ENCODE data around the gene SLC27A4. TPM values are rescaled to one million over a fixed set of nuclear protein-coding genes. Genes with fewer than 3 reads are reported as not detected.
A peak's percentile ranks its signal among the peaks of the same experiment; 100 is the strongest.

Gene SLC27A4
- total and polyA plus RNA-seq, 2 donors (not counting 1 experiment from before 2014, with no cell fraction given) = 10.0 to 12.9 TPM

DNA sequence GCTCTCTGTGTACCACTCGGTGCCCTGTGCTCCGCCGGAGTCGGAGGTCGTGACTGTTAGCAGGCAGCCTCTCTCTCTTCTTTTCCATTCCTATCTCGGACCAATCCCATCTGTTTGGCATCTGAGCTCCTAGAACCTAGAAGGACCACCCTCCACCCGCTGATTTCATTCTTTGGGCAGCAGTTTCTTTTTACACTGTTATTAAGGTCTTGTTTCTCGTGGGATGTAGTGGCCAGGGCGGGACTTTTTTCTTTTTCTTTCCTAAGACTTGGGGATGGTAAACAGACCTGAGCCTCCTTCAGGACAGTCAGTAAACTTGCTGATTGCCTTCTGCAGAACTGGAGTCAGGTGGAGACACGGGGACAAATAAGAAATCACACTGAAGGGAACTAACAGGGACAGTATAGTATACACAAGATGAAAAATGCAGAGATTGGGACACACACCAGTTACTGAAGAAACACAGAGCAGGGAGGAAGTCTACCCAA, 31.3 kb downstream of the SLC27A4 start:
- Mint-ChIP-seq H3K9me3 (ENCODE audit: insufficient read depth) (no peaks in the 10 kb centered on the region), H3K4me1 (peaks cover 30% of the 10 kb centered on the region), H3K4me3 (peak overlapping the region; percentile 95), H3K27ac (peak overlapping the region; percentile 96), H3K27me3 (no peaks in the 10 kb centered on the region)
- ChIA-PET CTCF (interaction anchor here (1.0 to 2.8 kb wide), 6 partner anchors 10 to 96 kb away, joined by 4 to 35 read pairs (median 6); partner anchors contain the start of genes CERCAM, GOLGA2 and SWI5), POLR2A (interaction anchor here (0.5 to 2.9 kb wide), 12 partner anchors 9 to 827 kb away, joined by 3 to 20 read pairs (median 4); partner anchors contain the start of genes GOLGA2, ODF2 and SWI5)
- peaks cover 62% of the 10 kb centered on the region for H3K79me2 ChIP-seq (ENCODE audit: control insufficient read depth, insufficient read depth, low read length)
- H3K4me3 ChIP-seq (ENCODE audit: control extremely low read depth in 1 of 5, extremely low read depth in 1 of 5, insufficient read depth in 1 of 5, low read depth in 2 of 5, low read length in 4 of 5) = peak overlapping the region; percentile 86 to 98 (median 90)
- peaks cover 2 to 15% of the 10 kb centered on the region in 2 experiments for H3K36me3 ChIP-seq (replicated peaks in 1 of 2; ENCODE audit: control extremely low read depth in 1 of 2, control insufficient read depth in 1 of 2, extremely low read depth in 1 of 2, insufficient read depth in 2 of 2, low read length in 1 of 2)
- no peak for DNase-seq
- intact Hi-C loops (cut with micrococcal nuclease) = loop anchor here (1.0 to 5.0 kb wide), 9 partner anchors 31 to 576 kb away; partner anchors contain the start of genes CERCAM, COQ4, DOLK and KYAT1
- peaks cover 38% of the 10 kb centered on the region for H4K20me1 ChIP-seq (ENCODE audit: control insufficient read depth, insufficient read depth, low read length, poor library complexity, severe bottlenecking)
- H3K4me1 ChIP-seq (ENCODE audit: control insufficient read depth in 2 of 2, insufficient read depth in 2 of 2, low read length in 2 of 2) = peaks cover 15 to 23% of the 10 kb centered on the region in 2 donors
- no peaks in the 10 kb centered on the region for H3K9me3 ChIP-seq (ENCODE audit: control extremely low read depth in 1 of 3, control insufficient read depth in 2 of 3, insufficient read depth in 1 of 3, low read length in 2 of 3)
- TF ChIP-seq EZH2 (IDR thresholded peaks at IDR 0.05; ENCODE audit: borderline replicate concordance, insufficient read depth, low read depth, low read length, poor library complexity, severe bottlenecking) = no peak
- TF ChIP-seq, protein P1, sequence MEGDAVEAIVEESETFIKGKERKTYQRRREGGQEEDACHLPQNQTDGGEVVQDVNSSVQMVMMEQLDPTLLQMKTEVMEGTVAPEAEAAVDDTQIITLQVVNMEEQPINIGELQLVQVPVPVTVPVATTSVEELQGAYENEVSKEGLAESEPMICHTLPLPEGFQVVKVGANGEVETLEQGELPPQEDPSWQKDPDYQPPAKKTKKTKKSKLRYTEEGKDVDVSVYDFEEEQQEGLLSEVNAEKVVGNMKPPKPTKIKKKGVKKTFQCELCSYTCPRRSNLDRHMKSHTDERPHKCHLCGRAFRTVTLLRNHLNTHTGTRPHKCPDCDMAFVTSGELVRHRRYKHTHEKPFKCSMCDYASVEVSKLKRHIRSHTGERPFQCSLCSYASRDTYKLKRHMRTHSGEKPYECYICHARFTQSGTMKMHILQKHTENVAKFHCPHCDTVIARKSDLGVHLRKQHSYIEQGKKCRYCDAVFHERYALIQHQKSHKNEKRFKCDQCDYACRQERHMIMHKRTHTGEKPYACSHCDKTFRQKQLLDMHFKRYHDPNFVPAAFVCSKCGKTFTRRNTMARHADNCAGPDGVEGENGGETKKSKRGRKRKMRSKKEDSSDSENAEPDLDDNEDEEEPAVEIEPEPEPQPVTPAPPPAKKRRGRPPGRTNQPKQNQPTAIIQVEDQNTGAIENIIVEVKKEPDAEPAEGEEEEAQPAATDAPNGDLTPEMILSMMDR (IDR thresholded peaks at IDR 0.05) = no peak
- H3K27ac ChIP-seq (ENCODE audit: low read length in 2 of 2) = peak overlapping the region; percentile 83 to 96
- H3K27me3 ChIP-seq (replicated peaks in 1 of 4; ENCODE audit: control extremely low read depth in 1 of 4, control insufficient read depth in 3 of 4, insufficient read depth in 4 of 4, low read length in 3 of 4) = no peaks in the 10 kb centered on the region
- H3K9ac ChIP-seq (ENCODE audit: low read length) = peak overlapping the region; percentile 99
- no peak for ATAC-seq (ENCODE audit: low read depth)
- peak overlapping the region; percentile 97 for H3K4me2 ChIP-seq (replicated peaks; ENCODE audit: low read depth, low read length, poor library complexity, severe bottlenecking)
- peak overlapping the region; percentile 98 for H2AFZ ChIP-seq (ENCODE audit: insufficient read depth, low read depth, low read length, poor library complexity, severe bottlenecking)
- 0% methylated on average over 6 of the region's 10 CpGs for WGBS (ENCODE audit: insufficient coverage)

DNA sequence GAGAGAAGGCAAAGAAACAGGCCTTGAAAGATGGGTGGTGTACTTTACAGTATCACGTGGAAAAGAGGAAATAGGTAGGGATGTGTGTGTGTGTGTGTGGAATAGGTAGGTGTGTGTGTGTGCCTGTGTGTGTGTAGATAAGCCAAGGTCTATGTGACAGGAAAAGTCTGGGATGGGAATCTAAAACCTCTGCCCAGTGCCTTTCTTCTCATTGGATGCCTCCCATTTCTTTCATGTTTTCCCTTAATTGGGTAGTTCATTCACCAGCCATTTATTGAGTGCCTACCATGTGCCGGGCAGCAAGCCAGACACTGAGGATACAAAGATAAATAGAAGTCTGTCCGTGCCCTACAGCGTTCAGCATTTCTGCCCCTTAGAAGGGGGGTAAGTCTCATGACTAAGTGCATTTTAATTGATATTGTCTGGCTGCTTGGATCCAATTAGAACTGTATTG, 31.9 kb downstream of the SLC27A4 start:
- CTCF ChIA-PET = interaction anchor here (2.3 to 2.8 kb wide), 2 partner anchors 10 to 48 kb away, joined by 14 to 35 read pairs; partner anchors contain the start of gene CERCAM
- H2AFZ ChIP-seq (ENCODE audit: insufficient read depth, low read depth, low read length, poor library complexity, severe bottlenecking) = no peak overlapping the region
- H3K27ac Mint-ChIP-seq = peak overlapping the region; percentile 96
- intact Hi-C loops (cut with micrococcal nuclease) = loop anchor here (5.0 kb wide), 2 partner anchors 510 to 575 kb away; partner anchors contain the start of genes DOLK, KYAT1, LRRC8A and NUP188
- no peak for TF ChIP-seq EZH2 (IDR thresholded peaks at IDR 0.05; ENCODE audit: borderline replicate concordance, insufficient read depth, low read depth, low read length, poor library complexity, severe bottlenecking)
- TF ChIP-seq, protein P1 (IDR thresholded peaks at IDR 0.05) = no peak
- H3K79me2 ChIP-seq (ENCODE audit: control insufficient read depth, insufficient read depth, low read length) = peaks cover 68% of the 10 kb centered on the region
- WGBS (ENCODE audit: insufficient coverage) = 0% methylated on average over 2 of the region's 4 CpGs
- peak overlapping the region in 1 of 2 donors; percentile 96 for H3K27ac ChIP-seq (ENCODE audit: low read length in 2 of 2)
- H3K9me3 ChIP-seq (ENCODE audit: control extremely low read depth in 1 of 3, control insufficient read depth in 2 of 3, insufficient read depth in 1 of 3, low read length in 2 of 3) = no peaks in the 10 kb centered on the region
- peak overlapping the region; percentile 99 for H3K9ac ChIP-seq (ENCODE audit: low read length)
- H3K36me3 ChIP-seq (replicated peaks in 1 of 2; ENCODE audit: control extremely low read depth in 1 of 2, control insufficient read depth in 1 of 2, extremely low read depth in 1 of 2, insufficient read depth in 2 of 2, low read length in 1 of 2) = peaks cover 2 to 18% of the 10 kb centered on the region in 2 experiments
- H3K27me3 Mint-ChIP-seq = no peaks in the 10 kb centered on the region
- DNase-seq = no peak
- H3K4me1 ChIP-seq (ENCODE audit: control insufficient read depth in 2 of 2, insufficient read depth in 2 of 2, low read length in 2 of 2) = peaks cover 15 to 23% of the 10 kb centered on the region in 2 donors
- peaks cover 43% of the 10 kb centered on the region for H4K20me1 ChIP-seq (ENCODE audit: control insufficient read depth, insufficient read depth, low read length, poor library complexity, severe bottlenecking)
- no peak for ATAC-seq (ENCODE audit: low read depth)
- peak overlapping the region in 4 of 5 experiments; percentile 86 to 98 (median 89) for H3K4me3 ChIP-seq (ENCODE audit: control extremely low read depth in 1 of 5, extremely low read depth in 1 of 5, insufficient read depth in 1 of 5, low read depth in 2 of 5, low read length in 4 of 5)
- H3K27me3 ChIP-seq (replicated peaks in 1 of 4; ENCODE audit: control extremely low read depth in 1 of 4, control insufficient read depth in 3 of 4, insufficient read depth in 4 of 4, low read length in 3 of 4) = no peaks in the 10 kb centered on the region
- POLR2A ChIA-PET = interaction anchor here (1.4 to 2.9 kb wide), 3 partner anchors 10 to 31 kb away, joined by 3 to 20 read pairs (median 6); no protein-coding TSS in a partner anchor
- H3K4me3 Mint-ChIP-seq = peak overlapping the region; percentile 95
- H3K4me1 Mint-ChIP-seq = peaks cover 30% of the 10 kb centered on the region
- no peaks in the 10 kb centered on the region for H3K9me3 Mint-ChIP-seq (ENCODE audit: insufficient read depth)
- peak overlapping the region; percentile 97 for H3K4me2 ChIP-seq (replicated peaks; ENCODE audit: low read depth, low read length, poor library complexity, severe bottlenecking)
